WTC11 (cell line): ENCODE results near the gene ALK. TPM values are rescaled to one million over a fixed set of nuclear protein-coding genes. Genes with fewer than 3 reads are reported as not detected.

Source experiments
- ATAC-seq: fragments of 200-7000 bp; cut with Tn5 transposase; 2 replicates; pipeline ENCODE4 v1.10.0; 2021; ENCODE audit warnings: mild to moderate bottlenecking, moderate library complexity
- CTCF ChIA-PET: fragments of 300-600 bp; sonication (Branson Sonifier 250); formaldehyde crosslinking; loops from one replicate; lab custom pipeline; 2021; ENCODE audit warnings: antibody characterized with exemption; lab: Charles Lee
- POLR2A ChIA-PET: fragments of 350-600 bp; sonication (Branson Sonifier 250); formaldehyde crosslinking; loops from one replicate; lab custom pipeline; 2021; ENCODE audit warnings: antibody characterized with exemption; lab: Charles Lee
- DNase-seq: peaks from one replicate; pipeline ENCODE4 v3.0.0; 2021; ENCODE audit warnings: low spot score
- H3K27ac Mint-ChIP-seq: 2 replicates; pipeline ENCODE4 v1.8.0; 2021; ENCODE audit warnings: mixed read lengths
- H3K27me3 Mint-ChIP-seq: 2 replicates; pipeline ENCODE4 v1.8.0; 2021; ENCODE audit warnings: low read depth, mild to moderate bottlenecking, moderate library complexity, mixed read lengths
- H3K36me3 Mint-ChIP-seq: 2 replicates; pipeline ENCODE4 v1.8.0; 2021; ENCODE audit warnings: mixed read lengths
- H3K4me1 Mint-ChIP-seq: 2 replicates; pipeline ENCODE4 v1.8.0; 2022; ENCODE audit warnings: mixed read lengths
- H3K4me3 Mint-ChIP-seq: 2 replicates; pipeline ENCODE4 v1.8.0; 2021; ENCODE audit warnings: mild to moderate bottlenecking, moderate library complexity, mixed read lengths
- H3K9me3 Mint-ChIP-seq: 2 replicates; pipeline ENCODE4 v1.8.0; 2021; ENCODE audit warnings: mixed read lengths
- ATF3 ChIP-seq: sonication (generic); formaldehyde crosslinking; conservative IDR thresholded peaks from 2 replicates; pipeline ENCODE4 v1.8.1; 2022; ENCODE audit warnings: mild to moderate bottlenecking, missing genetic modification reagents
- ESRRA ChIP-seq: sonication (generic); formaldehyde crosslinking; IDR thresholded peaks from 2 replicates; pipeline ENCODE4 v1.8.1; 2022; ENCODE audit warnings: mild to moderate bottlenecking, missing genetic modification reagents, borderline replicate concordance
- HMGXB4 ChIP-seq: sonication (generic); formaldehyde crosslinking; IDR thresholded peaks from 2 replicates; pipeline ENCODE4 v1.8.1; 2023; ENCODE audit warnings: mild to moderate bottlenecking, moderate library complexity, missing genetic modification reagents
- JUN ChIP-seq: sonication (generic); formaldehyde crosslinking; IDR thresholded peaks from 2 replicates; pipeline ENCODE4 v1.8.0; 2023; ENCODE audit warnings: mild to moderate bottlenecking, missing genetic modification reagents
- KAT7 ChIP-seq: sonication (generic); formaldehyde crosslinking; IDR thresholded peaks from 2 replicates; pipeline ENCODE4 v1.8.1; 2023; ENCODE audit warnings: missing genetic modification reagents, mild to moderate bottlenecking, borderline replicate concordance
- NFE2L1 ChIP-seq: sonication (generic); formaldehyde crosslinking; IDR thresholded peaks from 2 replicates; pipeline ENCODE4 v1.8.1; 2023; ENCODE audit warnings: missing genetic modification reagents
- NR2C2 ChIP-seq: sonication (generic); formaldehyde crosslinking; IDR thresholded peaks from 2 replicates; pipeline ENCODE4 v1.8.0; 2022; ENCODE audit warnings: mild to moderate bottlenecking, missing genetic modification reagents
- RELA ChIP-seq: sonication (generic); formaldehyde crosslinking; IDR thresholded peaks from 2 replicates; pipeline ENCODE4 v1.8.1; 2022; ENCODE audit warnings: missing genetic modification reagents, mild to moderate bottlenecking, borderline replicate concordance
- RORB ChIP-seq: fragments of 250-450 bp; sonication (Bioruptor Pico); IDR thresholded peaks from 2 replicates; pipeline ENCODE4 v1.9.0; 2021; ENCODE audit warnings: mild to moderate bottlenecking
- SMAD3 ChIP-seq: sonication (generic); formaldehyde crosslinking; IDR thresholded peaks from 2 replicates; pipeline ENCODE4 v1.8.0; 2022; ENCODE audit warnings: missing genetic modification reagents, mild to moderate bottlenecking, borderline replicate concordance
- STAT6 ChIP-seq: sonication (generic); formaldehyde crosslinking; conservative IDR thresholded peaks from 2 replicates; pipeline ENCODE4 v1.8.1; 2023; ENCODE audit warnings: mild to moderate bottlenecking, low read depth, missing genetic modification reagents, moderate library complexity
- TCF7 ChIP-seq: sonication (generic); formaldehyde crosslinking; IDR thresholded peaks from 2 replicates; pipeline ENCODE4 v1.8.0; 2022; ENCODE audit warnings: mild to moderate bottlenecking, low read depth, missing genetic modification reagents, moderate library complexity
- ZBTB21 ChIP-seq: sonication (generic); formaldehyde crosslinking; IDR thresholded peaks from 2 replicates; pipeline ENCODE4 v1.8.1; 2023; ENCODE audit warnings: mild to moderate bottlenecking, missing genetic modification reagents, borderline replicate concordance
- ZNF121 ChIP-seq: sonication (generic); formaldehyde crosslinking; IDR thresholded peaks from 2 replicates; pipeline ENCODE4 v1.8.0; 2023; ENCODE audit warnings: missing genetic modification reagents
- ZNF416 ChIP-seq: fragments of 250-450 bp; sonication (Bioruptor Pico); IDR thresholded peaks from 2 replicates; pipeline ENCODE4 v1.9.0; 2021; ENCODE audit warnings: mild to moderate bottlenecking, inconsistent platforms
- ZNF425 ChIP-seq: fragments of 250-450 bp; sonication (Bioruptor Pico); conservative IDR thresholded peaks from 2 replicates; pipeline ENCODE4 v1.9.0; 2021; ENCODE audit warnings: mild to moderate bottlenecking
- ZSCAN18 ChIP-seq: fragments of 250-450 bp; sonication (Bioruptor Pico); IDR thresholded peaks from 2 replicates; pipeline ENCODE4 v2.1.2; 2022; ENCODE audit warnings: mild to moderate bottlenecking, moderate library complexity
- total RNA-seq: library from RNA; stranded (reverse); gene quantifications from 3 replicates; pipeline ENCODE4 v1.2.3, GENCODE V29; 2021
- TF ChIP-seq, protein P1 (sequence below): sonication (generic); formaldehyde crosslinking; IDR thresholded peaks from 2 replicates; pipeline ENCODE4 v1.8.0; 2022; ENCODE audit warnings: mild to moderate bottlenecking, missing genetic modification reagents

ALK gene
- total RNA-seq, 1 experiment from 2014 or later = not detected

DNA sequence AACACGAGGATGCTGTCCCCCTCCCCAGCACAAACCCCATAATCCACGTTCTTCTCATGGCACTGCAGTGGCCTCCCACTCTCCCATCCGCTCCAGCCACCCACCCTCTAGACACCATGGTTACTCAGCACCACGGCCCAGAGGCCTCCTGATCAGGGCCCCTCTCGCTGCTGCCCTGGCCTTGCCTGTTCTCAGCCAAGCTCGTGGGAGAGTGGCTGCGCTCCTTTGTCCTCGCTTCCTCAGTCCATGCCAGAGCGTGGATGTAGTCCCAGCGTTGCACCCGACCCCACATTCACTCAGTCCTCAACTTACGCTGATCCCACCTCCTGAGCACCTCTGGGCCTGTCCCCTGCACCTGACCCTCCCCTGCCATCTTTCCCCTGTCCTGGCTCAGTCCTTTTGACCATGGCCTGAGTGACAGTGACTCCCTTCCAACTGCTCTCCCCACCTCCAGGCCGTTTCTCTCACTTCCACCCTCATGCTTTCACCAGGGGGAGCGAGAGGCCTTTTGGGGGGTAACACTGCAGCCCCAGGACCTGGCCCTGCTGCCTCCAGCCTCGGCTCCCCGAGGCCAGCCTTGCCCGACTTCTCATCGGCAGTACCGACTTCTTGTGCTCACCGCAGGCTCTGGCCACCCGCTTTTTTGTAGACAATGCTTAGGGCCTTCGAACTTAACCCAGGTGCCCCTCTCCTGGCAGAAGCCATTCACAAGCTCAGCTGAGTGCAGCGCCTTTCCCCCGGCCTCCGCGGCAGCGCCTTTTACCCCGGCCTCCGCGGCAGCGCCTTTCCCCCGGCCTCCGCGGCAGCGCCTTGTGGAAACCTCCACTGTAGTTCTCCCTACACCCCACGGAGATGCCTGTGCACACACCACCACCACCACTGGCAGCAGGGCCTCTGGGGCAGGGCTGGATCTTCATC lies 674.7 kb downstream of the ALK start:
- H3K27me3 Mint-ChIP-seq = no peaks in the 10 kb centered on the region
- ChIA-PET POLR2A (no interaction called here), CTCF (no interaction called here)
- ATAC-seq (no peak; the same call in 1 of the 2 replicates), DNase-seq (no peak)
- H3K27ac Mint-ChIP-seq = no peak overlapping the region
- TF ChIP-seq RORB (CRISPR knock-in tag) (no peak), RELA (CRISPR knock-in tag) (no peak), ATF3 (CRISPR knock-in tag) (no peak), KAT7 (no peak), NFE2L1 (no peak), ZNF425 (no peak), HMGXB4 (no peak), ZNF416 (no peak), STAT6 (CRISPR knock-in tag) (no peak), TCF7 (CRISPR knock-in tag) (no peak), NR2C2 (no peak), ZBTB21 (CRISPR knock-in tag) (no peak), ZSCAN18 (CRISPR knock-in tag) (no peak), ZNF121 (CRISPR knock-in tag) (no peak), ESRRA (no peak), JUN (CRISPR knock-in tag) (no peak), SMAD3 (CRISPR knock-in tag) (no peak)
- TF ChIP-seq, protein P1, sequence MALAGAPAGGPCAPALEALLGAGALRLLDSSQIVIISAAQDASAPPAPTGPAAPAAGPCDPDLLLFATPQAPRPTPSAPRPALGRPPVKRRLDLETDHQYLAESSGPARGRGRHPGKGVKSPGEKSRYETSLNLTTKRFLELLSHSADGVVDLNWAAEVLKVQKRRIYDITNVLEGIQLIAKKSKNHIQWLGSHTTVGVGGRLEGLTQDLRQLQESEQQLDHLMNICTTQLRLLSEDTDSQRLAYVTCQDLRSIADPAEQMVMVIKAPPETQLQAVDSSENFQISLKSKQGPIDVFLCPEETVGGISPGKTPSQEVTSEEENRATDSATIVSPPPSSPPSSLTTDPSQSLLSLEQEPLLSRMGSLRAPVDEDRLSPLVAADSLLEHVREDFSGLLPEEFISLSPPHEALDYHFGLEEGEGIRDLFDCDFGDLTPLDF (CRISPR knock-in tag) = no peak
- no peak overlapping the region for H3K4me3 Mint-ChIP-seq
- no peaks in the 10 kb centered on the region for H3K4me1 Mint-ChIP-seq
- H3K9me3 Mint-ChIP-seq = no peaks in the 10 kb centered on the region
- H3K36me3 Mint-ChIP-seq = no peaks in the 10 kb centered on the region
